NCI-H510A (cell line): ENCODE results near the gene KIAA1755.

Experiments
- DNase-seq: peaks from one replicate; lab custom pipeline; 2025; lab: John Stamatoyannopoulos, UW

The KIAA1755 gene

GRCh38 chr20:38203981-38204357 lies 56.6 kb downstream of the KIAA1755 start:
- no peak for DNase-seq

GRCh38 chr20:38203337-38203980 lies 57.1 kb downstream of the KIAA1755 start:
- no peak for DNase-seq

- DNase-seq, result no peak
Measured at GRCh38 chr20:38202982-38203293, 57.6 kb downstream of the KIAA1755 start.

GRCh38 chr20:38202153-38202981 lies 58.2 kb downstream of the KIAA1755 start:
- DNase-seq, result no peak

GRCh38 chr20:38201356-38201755 lies 59.2 kb downstream of the KIAA1755 start:
- no peak for DNase-seq

GRCh38 chr20:38200646-38201045 lies 59.9 kb downstream of the KIAA1755 start:
- no peak for DNase-seq

- DNase-seq, result no peak
Measured at GRCh38 chr20:38199501-38200390, 60.8 kb downstream of the KIAA1755 start.

GRCh38 chr20:38198238-38198861 lies 62.2 kb downstream of the KIAA1755 start:
- no peak for DNase-seq

- DNase-seq, result no peak
Measured at GRCh38 chr20:38197619-38198018, 62.9 kb downstream of the KIAA1755 start.

- no peak for DNase-seq
Measured at GRCh38 chr20:38197217-38197616, 63.3 kb downstream of the KIAA1755 start.

- no peak for DNase-seq
Measured at GRCh38 chr20:38196592-38196991, 63.9 kb downstream of the KIAA1755 start.

GRCh38 chr20:38196076-38196475 lies 64.5 kb downstream of the KIAA1755 start:
- no peak for DNase-seq

- no peak for DNase-seq
Measured at GRCh38 chr20:38195521-38195920, 65.0 kb downstream of the KIAA1755 start.

GRCh38 chr20:38194971-38195504 lies 65.5 kb downstream of the KIAA1755 start:
- no peak for DNase-seq

GRCh38 chr20:38193586-38194105 lies 66.9 kb downstream of the KIAA1755 start:
- no peak for DNase-seq

GRCh38 chr20:38192323-38192885 lies 68.1 kb downstream of the KIAA1755 start:
- no peak for DNase-seq

- no peak for DNase-seq
Measured at GRCh38 chr20:38191654-38192053, 68.9 kb downstream of the KIAA1755 start.

- no peak for DNase-seq
Measured at GRCh38 chr20:38190936-38191371, 69.6 kb downstream of the KIAA1755 start.

GRCh38 chr20:38190166-38190565 lies 70.4 kb downstream of the KIAA1755 start:
- no peak for DNase-seq

GRCh38 chr20:38187517-38187916 lies 73.0 kb downstream of the KIAA1755 start:
- no peak for DNase-seq

- DNase-seq, result no peak
Measured at GRCh38 chr20:38186788-38187221, 73.7 kb downstream of the KIAA1755 start.
